K562 (cell line): ENCODE data around the gene CDKN2B. TPM values are rescaled to one million over a fixed set of nuclear protein-coding genes. Genes with fewer than 3 reads are reported as not detected.

Experiments
- ATAC-seq: fragments of 200-7000 bp; cut with Tn5 transposase; 3 replicates; pipeline ENCODE4 v1.9.1; 2020; ENCODE audit warnings: moderate library complexity
- BruUV-seq: library from RNA; stranded (reverse); fragments of 400-500 nt; replicated peaks from 2 replicates; lab custom pipeline; 2021; lab: Mats Ljungman, UMichigan
- CTCF ChIA-PET: fragments of 300-600 bp; formaldehyde crosslinking; extraction: SDS; loops from one replicate; lab custom pipeline; 2021; ENCODE audit warnings: low intra/inter-chr PET ratio; lab: Yijun Ruan, JAX
- POLR2A ChIA-PET: fragments of 300-600, 350-650 bp; sonication (Branson Sonifier 250); formaldehyde crosslinking; extraction: SDS; loops from one replicate; lab custom pipeline; 2021; ENCODE audit warnings: antibody characterized with exemption, inconsistent platforms; lab: Yijun Ruan, JAX
- DNase-seq, 4 experiments: peaks; one replicate each; pipeline versions ENCODE4 v3.0.0 to v3.0.0-alpha.2; 2011 to 2018; ENCODE audit warnings: low spot score in 3 of 4, mixed read lengths in 3 of 4; ENCODE audit errors: extremely low read depth in 1 of 4
- FAIRE-seq: peaks from 2 replicates; lab custom pipeline; 2011; peaks lifted over from hg19 to GRCh38; lab: Jason Lieb, UNC
- H2AFZ ChIP-seq: 2 replicates; pipeline ENCODE4 v1.6.0; 2011; ENCODE audit warnings: low read depth, low read length, control low read depth, inconsistent platforms
- H3K27ac ChIP-seq: fragments of 200-600 bp; 3 replicates; pipeline ENCODE4 v1.8.0; 2011; ENCODE audit warnings: low read depth, mild to moderate bottlenecking, control low read depth, inconsistent platforms, low read length, moderate library complexity, mixed read lengths; ENCODE audit errors: extremely low read depth
- H3K27me3 ChIP-seq, 2 experiments: fragments of 300-600 bp in 1 of 2; 2 replicates in 1 of 2; 3 replicates in 1 of 2; pipeline versions ENCODE4 v1.6.0 to v1.8.0; 2011; ENCODE audit warnings: inconsistent platforms in 2 of 2, low read length in 2 of 2, mild to moderate bottlenecking in 1 of 2, mixed read lengths in 1 of 2, moderate library complexity in 1 of 2; ENCODE audit not compliant: control insufficient read depth in 2 of 2, insufficient read depth in 2 of 2
- H3K36me3 ChIP-seq: fragments of 300-600 bp; 3 replicates; pipeline ENCODE4 v1.8.0; 2011; ENCODE audit warnings: mild to moderate bottlenecking, low read length, inconsistent platforms; ENCODE audit not compliant: control insufficient read depth, insufficient read depth
- H3K4me1 ChIP-seq, 2 experiments: fragments of 200-600 bp in 1 of 2; replicated peaks in 1 of 2; 2 replicates in 1 of 2; 3 replicates in 1 of 2; pipeline versions ENCODE4 v1.5.1 to v1.8.0; 2011; ENCODE audit warnings: inconsistent platforms in 2 of 2, low read length in 2 of 2, mild to moderate bottlenecking in 1 of 2, mixed read lengths in 1 of 2, moderate library complexity in 1 of 2; ENCODE audit not compliant: control insufficient read depth in 2 of 2, insufficient read depth in 2 of 2
- H3K4me2 ChIP-seq: 2 replicates; pipeline ENCODE4 v1.6.1; 2011; ENCODE audit warnings: low read length, control low read depth, inconsistent platforms, mixed read lengths; ENCODE audit not compliant: insufficient read depth
- H3K4me3 ChIP-seq: fragments of 200-600 bp; sonication (generic), shearing (Covaris generic); 2 replicates; pipeline ENCODE4 v1.5.1; 2016; ENCODE audit warnings: control low read depth, inconsistent platforms
- H3K79me2 ChIP-seq: fragments of 200-600 bp; 3 replicates; pipeline ENCODE4 v1.8.0; 2011; ENCODE audit warnings: low read length, inconsistent platforms; ENCODE audit not compliant: control insufficient read depth, insufficient read depth
- H3K9ac ChIP-seq, 2 experiments: 2 replicates each; pipeline versions ENCODE4 v1.6.0 to v1.6.1; 2011; ENCODE audit warnings: low read depth in 2 of 2, low read length in 2 of 2, control low read depth in 1 of 2, inconsistent platforms in 1 of 2, mild to moderate bottlenecking in 1 of 2, mixed read lengths in 1 of 2; ENCODE audit not compliant: insufficient read depth in 1 of 2
- H3K9me1 ChIP-seq: one replicate; pipeline ENCODE4 v1.6.0; 2011; ENCODE audit warnings: inconsistent platforms, mild to moderate bottlenecking, low read length, moderate library complexity; ENCODE audit not compliant: control insufficient read depth, insufficient read depth
- H3K9me3 ChIP-seq: replicated peaks from 2 replicates; pipeline ENCODE4 v1.5.1; 2011; ENCODE audit warnings: low read depth, low read length, inconsistent platforms; ENCODE audit not compliant: control insufficient read depth, insufficient read depth
- H4K20me1 ChIP-seq: replicated peaks from 2 replicates; pipeline ENCODE4 v1.6.1; 2011; ENCODE audit warnings: low read length, inconsistent platforms, mixed read lengths; ENCODE audit not compliant: control insufficient read depth, insufficient read depth
- HEY1 ChIP-seq: fragments of 250-450 bp; sonication (Bioruptor Pico); IDR thresholded peaks from 2 replicates; pipeline ENCODE4 v1.5.0; 2020; ENCODE audit warnings: mild to moderate bottlenecking, moderate library complexity, borderline replicate concordance
- IFI16 ChIP-seq: fragments of 250-450 bp; sonication (Bioruptor Pico); IDR thresholded peaks from 2 replicates; pipeline ENCODE4 v2.1.2; 2022; ENCODE audit warnings: mild to moderate bottlenecking, inconsistent platforms
- POLR2H ChIP-seq: IDR thresholded peaks from 2 replicates; pipeline ENCODE4 v1.6.1; 2016; ENCODE audit warnings: missing genetic modification characterization, low read depth, mild to moderate bottlenecking, control low read depth, missing compliant biosample characterization, moderate library complexity
- SRF ChIP-seq, 2 experiments: fragments of 250-450, 450-650 bp in 1 of 2; sonication (Bioruptor Pico) in 1 of 2; sonication (generic) in 1 of 2; formaldehyde crosslinking; IDR thresholded peaks; 2 replicates each; pipeline versions ENCODE4 v1.5.0 to v1.5.1; 2020 to 2022; ENCODE audit warnings: mild to moderate bottlenecking in 1 of 2, missing genetic modification reagents in 1 of 2
- STAT5B ChIP-seq: fragments of 250-450 bp; sonication (Bioruptor Pico); IDR thresholded peaks from 2 replicates; pipeline ENCODE4 v1.8.0; 2021; ENCODE audit warnings: mild to moderate bottlenecking, inconsistent platforms
- ZBTB8A ChIP-seq: fragments of 450-650 bp; IDR thresholded peaks from 2 replicates; pipeline ENCODE4 v1.6.1; 2018; ENCODE audit warnings: mild to moderate bottlenecking, moderate library complexity; ENCODE audit not compliant: partially characterized antibody
- ZNF23 ChIP-seq: fragments of 250-450 bp; sonication (Bioruptor Pico); IDR thresholded peaks from 2 replicates; pipeline ENCODE4 v1.4.0; 2020; ENCODE audit warnings: mild to moderate bottlenecking
- WGBS: fragments of 100-300 bp; shearing (Covaris generic); methylation state at CpG from one replicate; pipeline ENCODE4 v1.1.6; 2016; ENCODE audit warnings: low coverage, mixed read lengths; ENCODE audit not compliant: insufficient coverage; ENCODE audit errors: missing lambda C conversion rate; 5-methylcytosine and 5-hydroxymethylcytosine counted together
- in situ Hi-C: fragments of 300-500 bp; cut with MboI; formaldehyde crosslinking; loops from 4 replicates; pipeline ENCODE4 v1.15.0; 2018; ENCODE audit warnings: inconsistent platforms, mixed read lengths
- intact Hi-C: fragments of 100-400 bp; cut with micrococcal nuclease; formaldehyde crosslinking; loops from 2 replicates; pipeline ENCODE4 v1.14.2; 2022
- polyA plus RNA-seq, 8 experiments: library from polyadenylated mRNA; depleted of rRNA in 4 of 8; stranded (reverse) in 5 of 8; unstranded in 3 of 8; fragments of >200 nt; fragmentation: Nextera tagmentation in 2 of 8; fragmentation: Illumina TruSeq in 1 of 8; extraction: Ambion mirVana in 2 of 8; extraction: Trizol in 1 of 8; gene quantifications; 2 replicates each; pipeline versions ENCODE4 v1.2.1 to v1.2.3, GENCODE V29; 2011 to 2014; ENCODE audit warnings: inconsistent platforms in 1 of 8, missing spikeins in 1 of 8
- small RNA-seq: library from RNA; depleted of rRNA; stranded (forward); fragments of <200 nt; gene quantifications from one replicate; pipeline ENCODE3, GENCODE V24; 2014
- total RNA-seq, 7 experiments: library from RNA; depleted of rRNA in 6 of 7; stranded (reverse); fragments of >200 nt in 6 of 7; fragmentation: Illumina TruSeq in 2 of 7; extraction: Trizol in 2 of 7; gene quantifications; 2 replicates each; pipeline versions ENCODE4 v1.2.1 to v1.2.3, GENCODE V29; 2011 to 2021; ENCODE audit warnings: low replicate concordance in 1 of 7

CDKN2B gene
- total and polyA plus RNA-seq, 9 of the 15 experiments (the other 6 are each of a cell fraction or from before 2014, with no cell fraction given), result not detected

GRCh38 chr9:21958833-21959232 lies 50.3 kb downstream of the CDKN2B start:
- no peaks in the 10 kb centered on the region for H4K20me1 ChIP-seq
- ChIA-PET CTCF (no interaction called here), POLR2A (no interaction called here)
- no peaks in the 10 kb centered on the region for H3K4me1 ChIP-seq
- intact Hi-C loops (no loop called here), in situ Hi-C loops (no loop called here)
- no peak overlapping the region for H3K27ac ChIP-seq
- no peak overlapping the region for H2AFZ ChIP-seq
- H3K27me3 ChIP-seq, result no peaks in the 10 kb centered on the region
- WGBS, result no CpG with 5 or more reads among the region's 2 CpGs
- no peaks in the 10 kb centered on the region for H3K9me3 ChIP-seq
- H3K9me1 ChIP-seq, result no peaks in the 10 kb centered on the region
- DNase-seq (no peak), FAIRE-seq (no peak), ATAC-seq (no peak)
- H3K4me2 ChIP-seq, result no peak overlapping the region
- TF ChIP-seq HEY1 (CRISPR knock-in tag) (no peak), ZBTB8A (no peak), IFI16 (no peak), ZNF23 (no peak), SRF (CRISPR knock-in tag; IDR thresholded peaks at IDR 0.05) (no peak), STAT5B (no peak), POLR2H (no peak)
- no peaks in the 10 kb centered on the region for H3K36me3 ChIP-seq
- no TSS peak for BruUV-seq
- H3K9ac ChIP-seq, result no peak overlapping the region
- no peaks in the 10 kb centered on the region for H3K79me2 ChIP-seq
- no peak overlapping the region for H3K4me3 ChIP-seq

Small RNA genes within 50 kb of the gene (small RNA-seq; reads per million reads assigned to genes)
- gene RF02045, result not detected

Other genes with a start within 250 kb of the CDKN2B start
- not detected in 2 replicates for gene MTAP, start 206.7 kb downstream of the CDKN2B start, total RNA-seq (2014; rRNA removed)
- not detected in 2 replicates for gene MTAP, start 206.7 kb downstream of the CDKN2B start, total RNA-seq (2014; rRNA removed; fragmentation: Illumina TruSeq; extraction: Trizol)
- not detected in 2 replicates for gene MTAP, start 206.7 kb downstream of the CDKN2B start, total RNA-seq (2015; rRNA removed; fragmentation: Illumina TruSeq; extraction: Trizol)
- gene MTAP, start 206.7 kb downstream of the CDKN2B start, total RNA-seq (2021), result 0.07 and 0.31 TPM in 2 replicates
- gene MTAP, start 206.7 kb downstream of the CDKN2B start, polyA plus RNA-seq (2011; rRNA removed), result not detected in 2 replicates
- not detected in 2 replicates for gene MTAP, start 206.7 kb downstream of the CDKN2B start, polyA plus RNA-seq (2014; fragmentation: Illumina TruSeq; extraction: Trizol)
- not detected for gene MTAP, start 206.7 kb downstream of the CDKN2B start, polyA plus RNA-seq (2014; fragmentation: Nextera tagmentation; extraction: Ambion mirVana)
- gene MTAP, start 206.7 kb downstream of the CDKN2B start, polyA plus RNA-seq (2014; rRNA removed), result not detected in 2 replicates
- gene CDKN2A, start 14.9 kb downstream of the CDKN2B start, total RNA-seq (2014; rRNA removed), result not detected in 2 replicates
- not detected in 2 replicates for gene CDKN2A, start 14.9 kb downstream of the CDKN2B start, total RNA-seq (2014; rRNA removed; fragmentation: Illumina TruSeq; extraction: Trizol)
- not detected in 2 replicates for gene CDKN2A, start 14.9 kb downstream of the CDKN2B start, total RNA-seq (2015; rRNA removed; fragmentation: Illumina TruSeq; extraction: Trizol)
- gene CDKN2A, start 14.9 kb downstream of the CDKN2B start, total RNA-seq (2021), result not detected in 2 replicates
- not detected in 2 replicates for gene CDKN2A, start 14.9 kb downstream of the CDKN2B start, polyA plus RNA-seq (2011; rRNA removed)
- gene CDKN2A, start 14.9 kb downstream of the CDKN2B start, polyA plus RNA-seq (2014; fragmentation: Illumina TruSeq; extraction: Trizol), result not detected in 2 replicates
- gene CDKN2A, start 14.9 kb downstream of the CDKN2B start, polyA plus RNA-seq (2014; fragmentation: Nextera tagmentation; extraction: Ambion mirVana), result not detected
- not detected in 2 replicates for gene CDKN2A, start 14.9 kb downstream of the CDKN2B start, polyA plus RNA-seq (2014; rRNA removed)
- not detected in 2 replicates for gene CDKN2B-AS1, start 14.5 kb downstream of the CDKN2B start, total RNA-seq (2014; rRNA removed)
- gene CDKN2B-AS1, start 14.5 kb downstream of the CDKN2B start, total RNA-seq (2014; rRNA removed; fragmentation: Illumina TruSeq; extraction: Trizol), result not detected in 2 replicates
- not detected in 2 replicates for gene CDKN2B-AS1, start 14.5 kb downstream of the CDKN2B start, total RNA-seq (2015; rRNA removed; fragmentation: Illumina TruSeq; extraction: Trizol)
- 0.09 TPM in 1 of 2 replicates, not detected in the other for gene CDKN2B-AS1, start 14.5 kb downstream of the CDKN2B start, total RNA-seq (2021)
- not detected in 2 replicates for gene CDKN2B-AS1, start 14.5 kb downstream of the CDKN2B start, polyA plus RNA-seq (2011; rRNA removed)
- not detected in 2 replicates for gene CDKN2B-AS1, start 14.5 kb downstream of the CDKN2B start, polyA plus RNA-seq (2014; fragmentation: Illumina TruSeq; extraction: Trizol)
- gene CDKN2B-AS1, start 14.5 kb downstream of the CDKN2B start, polyA plus RNA-seq (2014; fragmentation: Nextera tagmentation; extraction: Ambion mirVana), result not detected
- gene CDKN2B-AS1, start 14.5 kb downstream of the CDKN2B start, polyA plus RNA-seq (2014; rRNA removed), result not detected in 2 replicates